Measurements from ENCODE around the gene DHX8. TPM values are rescaled to one million over a fixed set of nuclear protein-coding genes. Genes with fewer than 3 reads are reported as not detected.

DHX8 gene
- total and polyA plus RNA-seq, 2 of the 8 experiments (the other 6 are each of a cell fraction or from before 2014, with no cell fraction given) = 30.5 to 59.4 TPM

DNA sequence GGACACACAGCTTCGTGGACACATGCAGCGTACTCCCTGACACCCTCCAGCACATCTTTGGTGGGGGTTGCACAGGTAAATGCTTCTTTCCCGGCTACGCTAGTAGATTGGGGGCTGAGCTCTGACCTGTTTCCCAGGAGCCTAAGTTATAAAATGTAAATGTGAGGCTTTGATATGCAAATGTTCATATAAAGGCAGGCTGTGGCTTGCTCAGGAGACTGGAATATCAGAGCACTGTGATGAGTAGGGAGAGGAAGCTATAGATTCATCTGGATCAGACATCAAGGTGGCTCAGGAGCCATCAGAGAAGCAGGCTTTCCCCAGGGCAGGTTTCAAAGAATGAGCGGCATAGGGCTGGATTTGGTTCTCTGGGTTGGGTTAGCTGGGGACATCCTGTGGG lies 65.7 kb downstream of the DHX8 start (continued):
- TF ChIP-seq RBBP5 (IDR thresholded peaks at IDR 0.05; ENCODE audit: borderline replicate concordance, low read depth, low read length) = no peak
- TF ChIP-seq KDM4A (IDR thresholded peaks at IDR 0.05; ENCODE audit: low read depth, low read length, severe bottlenecking) = no peak
- TF ChIP-seq, protein P1, sequence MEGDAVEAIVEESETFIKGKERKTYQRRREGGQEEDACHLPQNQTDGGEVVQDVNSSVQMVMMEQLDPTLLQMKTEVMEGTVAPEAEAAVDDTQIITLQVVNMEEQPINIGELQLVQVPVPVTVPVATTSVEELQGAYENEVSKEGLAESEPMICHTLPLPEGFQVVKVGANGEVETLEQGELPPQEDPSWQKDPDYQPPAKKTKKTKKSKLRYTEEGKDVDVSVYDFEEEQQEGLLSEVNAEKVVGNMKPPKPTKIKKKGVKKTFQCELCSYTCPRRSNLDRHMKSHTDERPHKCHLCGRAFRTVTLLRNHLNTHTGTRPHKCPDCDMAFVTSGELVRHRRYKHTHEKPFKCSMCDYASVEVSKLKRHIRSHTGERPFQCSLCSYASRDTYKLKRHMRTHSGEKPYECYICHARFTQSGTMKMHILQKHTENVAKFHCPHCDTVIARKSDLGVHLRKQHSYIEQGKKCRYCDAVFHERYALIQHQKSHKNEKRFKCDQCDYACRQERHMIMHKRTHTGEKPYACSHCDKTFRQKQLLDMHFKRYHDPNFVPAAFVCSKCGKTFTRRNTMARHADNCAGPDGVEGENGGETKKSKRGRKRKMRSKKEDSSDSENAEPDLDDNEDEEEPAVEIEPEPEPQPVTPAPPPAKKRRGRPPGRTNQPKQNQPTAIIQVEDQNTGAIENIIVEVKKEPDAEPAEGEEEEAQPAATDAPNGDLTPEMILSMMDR (IDR thresholded peaks at IDR 0.05; ENCODE audit: control extremely low read depth in 1 of 3, insufficient read depth in 1 of 3, low read depth in 1 of 3, low read length in 3 of 3) = no peak
- no peak for TF ChIP-seq KDM1A (IDR thresholded peaks at IDR 0.05; ENCODE audit: borderline replicate concordance, low read length)
- no peak for TF ChIP-seq TBP (IDR thresholded peaks at IDR 0.05; ENCODE audit: low read depth, low read length)
- TF ChIP-seq YY1 (IDR thresholded peaks at IDR 0.05; ENCODE audit: low read depth, low read length) = no peak
- TF ChIP-seq RXRA (IDR thresholded peaks at IDR 0.05; ENCODE audit: insufficient read depth, low read depth, low read length) = no peak
- TF ChIP-seq KDM5A (IDR thresholded peaks at IDR 0.05; ENCODE audit: low read length) = no peak
- TF ChIP-seq TAF1 (IDR thresholded peaks at IDR 0.05; ENCODE audit: low read depth, low read length) = no peak

All from H1 (cell line).